ENCODE measurements around the gene TRABD2B.

TRABD2B gene

DNA sequence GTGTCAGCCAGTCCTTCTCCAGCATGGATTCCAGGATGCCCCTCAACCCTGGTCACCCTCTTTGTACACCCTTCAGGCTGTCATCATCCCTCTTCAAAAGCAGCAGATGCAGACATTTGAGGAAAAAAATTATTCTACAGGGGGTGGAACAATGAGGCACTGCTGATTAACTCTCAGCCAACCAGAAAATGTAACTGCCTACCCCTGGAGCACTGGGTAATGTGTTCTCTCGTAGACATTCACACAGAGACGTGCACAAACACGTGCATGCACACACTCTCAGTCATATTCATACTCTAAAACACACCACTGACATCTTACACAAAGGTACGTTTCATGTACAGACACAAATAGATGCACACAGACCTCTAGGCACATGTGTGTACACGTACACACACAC lies 175.4 kb downstream of the TRABD2B start:
- no peaks in the 10 kb centered on the region for H3K9me3 ChIP-seq (ENCODE audit: control insufficient read depth, low read length)
- no peak overlapping the region for H3K27ac ChIP-seq (ENCODE audit: low read depth, low read length, severe bottlenecking)
- H3K4me1 ChIP-seq (ENCODE audit: control insufficient read depth, insufficient read depth, low read length, poor library complexity, severe bottlenecking): peaks cover 11% of the 10 kb centered on the region
- WGBS, 2 experiments (ENCODE audit: insufficient coverage in 2 of 2): 73 to 74% methylated on average over 5 of the region's 5 CpGs
- H3K4me3 ChIP-seq (ENCODE audit: extremely low read depth, insufficient read depth, low read length, poor library complexity, severe bottlenecking): no peak overlapping the region
- no peaks in the 10 kb centered on the region for H3K36me3 ChIP-seq (ENCODE audit: control insufficient read depth, insufficient read depth, low read length)

- WGBS, 2 experiments (ENCODE audit: insufficient coverage in 2 of 2): 95 to 97% methylated on average over 8 to 9 of the region's 9 CpGs
- Histone ChIP-seq H3K36me3 (ENCODE audit: control insufficient read depth, insufficient read depth, low read length) (no peaks in the 10 kb centered on the region), H3K27ac (ENCODE audit: low read depth, low read length, severe bottlenecking) (no peak overlapping the region), H3K4me1 (ENCODE audit: control insufficient read depth, insufficient read depth, low read length, poor library complexity, severe bottlenecking) (peaks cover 18% of the 10 kb centered on the region), H3K4me3 (ENCODE audit: extremely low read depth, insufficient read depth, low read length, poor library complexity, severe bottlenecking) (no peak overlapping the region), H3K9me3 (ENCODE audit: control insufficient read depth, low read length) (no peaks in the 10 kb centered on the region)
Measured at GRCh38 chr1:47819574-47819888, 177.7 kb downstream of the TRABD2B start.

- no peak overlapping the region for H3K4me3 ChIP-seq (ENCODE audit: extremely low read depth, insufficient read depth, low read length, poor library complexity, severe bottlenecking)
- H3K9me3 ChIP-seq (ENCODE audit: control insufficient read depth, low read length): no peaks in the 10 kb centered on the region
Measured at GRCh38 chr1:47818682-47819573, 178.3 kb downstream of the TRABD2B start.

GRCh38 chr1:47817861-47818260 lies 179.3 kb downstream of the TRABD2B start:
- no peak overlapping the region for H3K27ac ChIP-seq (ENCODE audit: low read depth, low read length, severe bottlenecking)
- H3K36me3 ChIP-seq (ENCODE audit: control insufficient read depth, insufficient read depth, low read length): no peaks in the 10 kb centered on the region
- peaks cover 26% of the 10 kb centered on the region for H3K4me1 ChIP-seq (ENCODE audit: control insufficient read depth, insufficient read depth, low read length, poor library complexity, severe bottlenecking)
- H3K9me3 ChIP-seq (ENCODE audit: control insufficient read depth, low read length): no peaks in the 10 kb centered on the region
- 93 to 96% methylated on average over 13 to 15 of the region's 15 CpGs for WGBS, 2 experiments (ENCODE audit: insufficient coverage in 2 of 2)
- H3K4me3 ChIP-seq (ENCODE audit: extremely low read depth, insufficient read depth, low read length, poor library complexity, severe bottlenecking): no peak overlapping the region

More at GRCh38 chr1:47818682-47819573, 178.3 kb downstream of the TRABD2B start:
- Histone ChIP-seq H3K27ac (ENCODE audit: low read depth, low read length, severe bottlenecking) (no peak overlapping the region), H3K36me3 (ENCODE audit: control insufficient read depth, insufficient read depth, low read length) (no peaks in the 10 kb centered on the region), H3K4me1 (ENCODE audit: control insufficient read depth, insufficient read depth, low read length, poor library complexity, severe bottlenecking) (peaks cover 23% of the 10 kb centered on the region)
- 95 to 97% methylated on average over 11 to 12 of the region's 20 CpGs for WGBS, 2 experiments (ENCODE audit: insufficient coverage in 2 of 2)

DNA sequence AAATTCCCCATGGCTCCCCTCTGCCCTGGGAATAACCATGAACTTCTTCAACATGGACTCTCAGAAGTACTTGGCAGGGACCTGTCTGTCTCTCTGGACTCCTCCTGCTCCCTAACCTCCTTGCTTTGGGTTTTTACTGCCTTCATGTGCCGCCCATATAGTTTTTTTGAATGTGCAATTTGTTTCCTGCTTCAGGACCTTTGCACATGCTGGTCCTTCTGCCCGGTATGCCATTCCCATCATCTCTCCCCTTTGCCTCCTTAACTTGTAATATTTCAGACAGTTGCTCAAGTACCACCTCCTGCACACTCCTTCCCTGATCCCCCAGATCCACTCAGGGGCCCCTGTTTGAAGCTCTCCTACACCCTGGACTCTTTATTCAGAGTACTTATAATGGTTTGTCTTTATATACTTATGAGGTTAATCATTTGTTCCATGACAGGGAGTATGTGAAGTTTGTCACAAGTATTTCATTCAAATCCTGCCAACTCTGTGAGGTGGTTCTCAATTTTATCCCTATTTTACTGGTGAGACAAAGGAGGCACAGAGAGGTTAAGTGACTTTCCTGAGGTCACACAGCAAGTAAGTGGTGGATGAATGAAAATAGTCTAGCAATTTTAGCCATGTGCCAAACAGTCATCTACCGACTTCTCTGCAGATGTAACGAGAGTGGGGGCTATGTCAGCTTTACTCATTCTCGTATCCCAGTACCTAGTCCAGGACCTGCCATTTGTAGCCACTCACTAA lies 180.7 kb downstream of the TRABD2B start:
- WGBS, 2 experiments (ENCODE audit: insufficient coverage in 2 of 2): 83 to 89% methylated on average over 3 to 4 of the region's 5 CpGs
- no peak overlapping the region for H3K4me3 ChIP-seq (ENCODE audit: extremely low read depth, insufficient read depth, low read length, poor library complexity, severe bottlenecking)
- H3K9me3 ChIP-seq (ENCODE audit: control insufficient read depth, low read length): no peaks in the 10 kb centered on the region
- peak overlapping the region; percentile 37 for H3K27ac ChIP-seq (ENCODE audit: low read depth, low read length, severe bottlenecking)
- H3K36me3 ChIP-seq (ENCODE audit: control insufficient read depth, insufficient read depth, low read length): no peaks in the 10 kb centered on the region
- H3K4me1 ChIP-seq (ENCODE audit: control insufficient read depth, insufficient read depth, low read length, poor library complexity, severe bottlenecking): peaks cover 32% of the 10 kb centered on the region

- no peaks in the 10 kb centered on the region for H3K36me3 ChIP-seq (ENCODE audit: control insufficient read depth, insufficient read depth, low read length)
- 79 to 88% methylated on average over 9 to 11 of the region's 12 CpGs for WGBS, 2 experiments (ENCODE audit: insufficient coverage in 2 of 2)
- peaks cover 49% of the 10 kb centered on the region for H3K4me1 ChIP-seq (ENCODE audit: control insufficient read depth, insufficient read depth, low read length, poor library complexity, severe bottlenecking)
- H3K4me3 ChIP-seq (ENCODE audit: extremely low read depth, insufficient read depth, low read length, poor library complexity, severe bottlenecking): no peak overlapping the region
- no peaks in the 10 kb centered on the region for H3K9me3 ChIP-seq (ENCODE audit: control insufficient read depth, low read length)
- H3K27ac ChIP-seq (ENCODE audit: low read depth, low read length, severe bottlenecking): no peak overlapping the region
Measured at GRCh38 chr1:47814612-47815395, 182.4 kb downstream of the TRABD2B start.

- H3K9me3 ChIP-seq (ENCODE audit: control insufficient read depth, low read length): no peaks in the 10 kb centered on the region
- 55 to 84% methylated on average over 3 to 5 of the region's 5 CpGs for WGBS, 2 experiments (ENCODE audit: insufficient coverage in 2 of 2)
- peaks cover 45% of the 10 kb centered on the region for H3K4me1 ChIP-seq (ENCODE audit: control insufficient read depth, insufficient read depth, low read length, poor library complexity, severe bottlenecking)
- no peaks in the 10 kb centered on the region for H3K36me3 ChIP-seq (ENCODE audit: control insufficient read depth, insufficient read depth, low read length)
- H3K4me3 ChIP-seq (ENCODE audit: extremely low read depth, insufficient read depth, low read length, poor library complexity, severe bottlenecking): no peak overlapping the region
- no peak overlapping the region for H3K27ac ChIP-seq (ENCODE audit: low read depth, low read length, severe bottlenecking)
Measured at GRCh38 chr1:47813970-47814369, 183.2 kb downstream of the TRABD2B start.

GRCh38 chr1:47812904-47813514 lies 184.2 kb downstream of the TRABD2B start:
- 78 to 85% methylated on average over 7 of the region's 7 CpGs for WGBS, 2 experiments (ENCODE audit: insufficient coverage in 2 of 2)
- no peak overlapping the region for H3K27ac ChIP-seq (ENCODE audit: low read depth, low read length, severe bottlenecking)
- H3K4me3 ChIP-seq (ENCODE audit: extremely low read depth, insufficient read depth, low read length, poor library complexity, severe bottlenecking): no peak overlapping the region
- peaks cover 51% of the 10 kb centered on the region for H3K4me1 ChIP-seq (ENCODE audit: control insufficient read depth, insufficient read depth, low read length, poor library complexity, severe bottlenecking)
- no peaks in the 10 kb centered on the region for H3K9me3 ChIP-seq (ENCODE audit: control insufficient read depth, low read length)
- H3K36me3 ChIP-seq (ENCODE audit: control insufficient read depth, insufficient read depth, low read length): no peaks in the 10 kb centered on the region

DNA sequence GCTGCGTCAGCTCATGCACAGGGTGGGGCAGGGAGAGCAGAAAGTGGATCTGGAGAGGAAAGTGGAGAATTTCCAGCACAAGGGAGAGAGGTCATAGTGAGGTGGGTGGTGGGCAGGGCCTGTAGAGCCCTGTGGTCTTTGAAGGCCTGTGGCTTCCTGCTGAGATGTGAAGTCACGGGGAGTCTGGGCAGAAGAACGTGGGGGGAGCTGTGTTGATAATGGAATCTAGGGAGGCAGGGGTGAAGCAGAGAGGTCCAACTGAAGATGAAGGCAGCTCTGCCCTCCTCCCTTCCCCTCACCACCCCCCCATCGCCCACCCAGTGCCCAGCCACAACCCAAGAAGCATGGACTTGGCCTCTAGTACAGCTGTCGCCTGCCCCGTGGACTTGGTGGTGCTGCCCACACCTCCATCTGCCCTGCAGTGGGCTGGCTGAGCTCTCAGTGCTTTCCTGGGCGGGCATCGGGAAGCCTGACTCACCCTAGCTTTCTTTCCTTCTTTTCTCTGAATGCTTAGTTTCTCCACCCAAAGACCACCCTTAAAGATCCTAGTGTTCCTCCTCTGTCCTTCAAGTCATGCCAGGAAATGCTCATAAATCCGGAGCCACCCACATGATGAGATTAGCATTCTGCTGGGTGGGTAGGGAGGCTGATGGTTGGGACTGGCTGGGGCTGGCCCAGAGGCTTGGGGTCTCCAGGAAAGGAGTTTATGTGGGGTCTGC lies 186.1 kb downstream of the TRABD2B start:
- H3K36me3 ChIP-seq (ENCODE audit: control insufficient read depth, insufficient read depth, low read length): no peaks in the 10 kb centered on the region
- WGBS, 2 experiments (ENCODE audit: insufficient coverage in 2 of 2): 91% methylated on average over 5 to 6 of the region's 9 CpGs
- no peaks in the 10 kb centered on the region for H3K9me3 ChIP-seq (ENCODE audit: control insufficient read depth, low read length)
- peaks cover 51% of the 10 kb centered on the region for H3K4me1 ChIP-seq (ENCODE audit: control insufficient read depth, insufficient read depth, low read length, poor library complexity, severe bottlenecking)
- H3K27ac ChIP-seq (ENCODE audit: low read depth, low read length, severe bottlenecking): no peak overlapping the region
- no peak overlapping the region for H3K4me3 ChIP-seq (ENCODE audit: extremely low read depth, insufficient read depth, low read length, poor library complexity, severe bottlenecking)
